GM12878 (cell line): ENCODE data around the gene ELMOD3. TPM values are rescaled to one million over a fixed set of nuclear protein-coding genes. Genes with fewer than 3 reads are reported as not detected.
"Not testable (repeated sequence)": the region's sequence is repeated elsewhere in the genome, so short reads cannot be mapped to it uniquely, and the experiment has no call there.

Experiments used
- ATAC-seq: fragments of 200-7000 bp; cut with Tn5 transposase; 3 replicates; pipeline ENCODE4 v1.9.1; 2020; ENCODE audit warnings: mild to moderate bottlenecking, moderate library complexity
- BruUV-seq: library from RNA; stranded (reverse); fragments of 400-500 nt; replicated peaks from 2 replicates; lab custom pipeline; 2021; lab: Mats Ljungman, UMichigan
- CTCF ChIA-PET: fragments of 300-600 bp; sonication (Branson Sonifier 250); formaldehyde crosslinking; extraction: SDS; loops from one replicate; lab custom pipeline; 2021; ENCODE audit warnings: inconsistent platforms; lab: Yijun Ruan, JAX
- POLR2A ChIA-PET: fragments of 350-600 bp; formaldehyde crosslinking; extraction: SDS; loops from one replicate; lab custom pipeline; 2021; ENCODE audit warnings: inconsistent platforms; lab: Charles Lee
- RAD21 ChIA-PET: fragments of 300-600 bp; sonication (Branson Sonifier 250); formaldehyde crosslinking; loops from one replicate; lab custom pipeline; 2023; ENCODE audit warnings: antibody characterized with exemption; ENCODE audit not compliant: unreplicated experiment; lab: Charles Lee
- SMC1A ChIA-PET: fragments of 300-600 bp; sonication (Branson Sonifier 250); formaldehyde crosslinking; loops from one replicate; lab custom pipeline; 2023; ENCODE audit not compliant: unreplicated experiment, uncharacterized antibody; lab: Charles Lee
- DNase-seq: peaks from one replicate; pipeline ENCODE4 v3.0.0-alpha.2; 2011; ENCODE audit warnings: low read depth, low spot score
- FAIRE-seq: peaks from 3 replicates; lab custom pipeline; 2011; peaks lifted over from hg19 to GRCh38; lab: Jason Lieb, UNC
- H2AFZ ChIP-seq: 2 replicates; pipeline ENCODE4 v1.6.0; 2011; ENCODE audit warnings: low read depth, low read length, control low read depth; ENCODE audit not compliant: control insufficient read depth
- H3K27ac ChIP-seq: 2 replicates; pipeline ENCODE4 v1.5.1; 2011; ENCODE audit warnings: control low read depth; ENCODE audit not compliant: control insufficient read depth, insufficient read depth
- H3K27me3 ChIP-seq, 2 experiments: replicated peaks in 1 of 2; 2 replicates each; pipeline versions ENCODE4 v1.6.0 to v1.6.1; 2011; ENCODE audit warnings: low read length in 1 of 2; ENCODE audit not compliant: control insufficient read depth in 2 of 2, insufficient read depth in 2 of 2
- H3K36me3 ChIP-seq, 2 experiments: 2 replicates each; pipeline ENCODE4 v1.5.1; 2011; ENCODE audit warnings: low read length in 1 of 2; ENCODE audit not compliant: control insufficient read depth in 2 of 2, insufficient read depth in 2 of 2
- H3K4me1 ChIP-seq: 2 replicates; pipeline ENCODE4 v1.6.1; 2011; ENCODE audit warnings: mild to moderate bottlenecking, low read length, moderate library complexity, mixed read lengths; ENCODE audit not compliant: control insufficient read depth, insufficient read depth
- H3K4me2 ChIP-seq: 2 replicates; pipeline ENCODE4 v1.6.0; 2011; ENCODE audit warnings: control low read depth; ENCODE audit not compliant: control insufficient read depth, insufficient read depth
- H3K4me3 ChIP-seq: fragments of 200-600 bp; sonication (generic); 2 replicates; pipeline ENCODE4 v1.5.1; 2016
- H3K79me2 ChIP-seq: 2 replicates; pipeline ENCODE4 v1.6.0; 2011; ENCODE audit warnings: low read length; ENCODE audit not compliant: control insufficient read depth, insufficient read depth
- H3K9ac ChIP-seq: 2 replicates; pipeline ENCODE4 v1.8.0; 2011; ENCODE audit warnings: low read length, control low read depth, mixed read lengths; ENCODE audit not compliant: control insufficient read depth, insufficient read depth
- H3K9me3 ChIP-seq: replicated peaks from 3 replicates; pipeline ENCODE4 v1.5.1; 2011; ENCODE audit warnings: mild to moderate bottlenecking, low read length; ENCODE audit not compliant: control insufficient read depth, insufficient read depth
- H4K20me1 ChIP-seq: 2 replicates; pipeline ENCODE4 v1.6.0; 2011; ENCODE audit not compliant: control insufficient read depth, insufficient read depth
- ASH2L ChIP-seq: fragments of 300-600, 200-600 bp; sonication (generic); IDR thresholded peaks from 2 replicates; pipeline ENCODE4 v1.6.1; 2017; ENCODE audit warnings: low read depth, mild to moderate bottlenecking, borderline replicate concordance
- BCL11A ChIP-seq: IDR thresholded peaks from 2 replicates; pipeline ENCODE4 v1.6.1; 2011; ENCODE audit warnings: low read depth, low read length
- PAX8 ChIP-seq: fragments of 450-650 bp; IDR thresholded peaks from 2 replicates; pipeline ENCODE4 v1.6.1; 2017; ENCODE audit warnings: mild to moderate bottlenecking, moderate library complexity
- PML ChIP-seq: IDR thresholded peaks from 2 replicates; pipeline ENCODE4 v1.6.1; 2012; ENCODE audit warnings: low read length, inconsistent platforms
- PRDM15 ChIP-seq: fragments of 450-650 bp; formaldehyde crosslinking; IDR thresholded peaks from 2 replicates; pipeline ENCODE4 v1.4.0; 2020; ENCODE audit warnings: mild to moderate bottlenecking, moderate library complexity
- RUNX3 ChIP-seq: IDR thresholded peaks from 2 replicates; pipeline ENCODE4 v1.6.1; 2012; ENCODE audit warnings: low read length, inconsistent platforms
- SIN3A ChIP-seq: IDR thresholded peaks from 2 replicates; pipeline ENCODE4 v1.6.1; 2012; ENCODE audit warnings: low read depth, low read length, improper control_type of control experiment
- STAT3 ChIP-seq: IDR thresholded peaks from 2 replicates; pipeline ENCODE4 v1.6.1; 2011; ENCODE audit warnings: low read depth, low read length, improper control_type of control experiment
- SUPT20H ChIP-seq: IDR thresholded peaks from 2 replicates; pipeline ENCODE4 v1.6.1; 2011; ENCODE audit warnings: low read depth, mild to moderate bottlenecking, low read length, moderate library complexity, borderline replicate concordance; ENCODE audit not compliant: control insufficient read depth
- WGBS: methylation state at CpG from one replicate; pipeline ENCODE4 v1.1.6; 2016; ENCODE audit warnings: low lambda C conversion rate; ENCODE audit not compliant: insufficient replicate concordance, insufficient coverage; ENCODE audit errors: missing lambda C conversion rate; 5-methylcytosine and 5-hydroxymethylcytosine counted together
- in situ Hi-C: fragments of 300-500 bp; cut with MboI; formaldehyde crosslinking; loops from 9 replicates; pipeline ENCODE4 v1.14.3; 2018; ENCODE audit warnings: mixed read lengths
- intact Hi-C: fragments of 100-400 bp; cut with micrococcal nuclease; formaldehyde crosslinking; loops from one replicate; pipeline ENCODE4 v1.14.2; 2022; ENCODE audit not compliant: unreplicated experiment
- polyA plus RNA-seq, 11 experiments: library from polyadenylated mRNA; depleted of rRNA in 4 of 11; unstranded in 6 of 11; stranded (reverse) in 5 of 11; fragments of >200 nt; fragmentation: Nextera tagmentation in 4 of 11; fragmentation: Illumina TruSeq in 1 of 11; extraction: Ambion mirVana in 4 of 11; extraction: Trizol in 1 of 11; gene quantifications; 1 replicate in 1 of 11; 2 replicates in 10 of 11; pipeline versions ENCODE4 v1.2.1 to v1.2.3, GENCODE V29; 2011 to 2016; ENCODE audit warnings: inconsistent platforms in 2 of 11, missing spikeins in 2 of 11, low read depth in 1 of 11
- total RNA-seq, 4 experiments: library from RNA; depleted of rRNA in 3 of 4; stranded (reverse); fragments of >200 nt in 3 of 4; fragmentation: Illumina TruSeq in 1 of 4; extraction: Trizol in 1 of 4; gene quantifications; 2 replicates each; pipeline versions ENCODE4 v1.2.1 to v1.2.3, GENCODE V29; 2013 to 2021

Gene ELMOD3
- total and polyA plus RNA-seq, 10 of the 15 experiments (the other 5 are each of a cell fraction or from before 2014, with no cell fraction given) = 1.2 to 19.1 (median 12.5) TPM

GRCh38 chr2:85330839-85331636 is 23.5 kb upstream of the ELMOD3 start (continued):
- TF ChIP-seq PAX8 = no peak
- TF ChIP-seq ASH2L = no peak
- no peak for TF ChIP-seq STAT3
- no peak for TF ChIP-seq SUPT20H
- TF ChIP-seq PRDM15 (CRISPR knock-in tag) = no peak
- 0 out of 2 replicates have a peak, but pooled peaks have one; percentile 27 for TF ChIP-seq PML
- TF ChIP-seq RUNX3 = peak; percentile 50
- TF ChIP-seq BCL11A = no peak
- TF ChIP-seq SIN3A = no peak
- TF ChIP-seq, all 136 proteins: peak for 6

GRCh38 chr2:85333877-85334276 is 20.7 kb upstream of the ELMOD3 start:
- H3K4me2 ChIP-seq, H2AFZ ChIP-seq, SMC1A ChIA-PET, ATAC-seq, FAIRE-seq, H3K36me3 ChIP-seq, DNase-seq, RAD21 ChIA-PET, POLR2A ChIA-PET, H3K79me2 ChIP-seq, intact Hi-C loops, CTCF ChIA-PET, H3K9me3 ChIP-seq, H3K27me3 ChIP-seq, in situ Hi-C loops, H3K9ac ChIP-seq, H3K27ac ChIP-seq, H3K4me3 ChIP-seq, BruUV-seq, H4K20me1 ChIP-seq: not testable (repeated sequence)
- peaks cover 17% of the 10 kb centered on the region for H3K4me1 ChIP-seq
- 94% methylated on average over 4 of the region's 4 CpGs for WGBS
